ENCODE measurements around the gene RAB27B.
A peak's percentile ranks its signal among the peaks of the same experiment; 100 is the strongest.

The RAB27B gene

GRCh38 chr18:54916507-54916906 lies 88.2 kb downstream of the RAB27B start:
- no peak for DNase-seq

GRCh38 chr18:54918060-54918459 lies 89.8 kb downstream of the RAB27B start:
- no peak for DNase-seq

- DNase-seq: no peak
Observed at GRCh38 chr18:54919412-54919811, 91.1 kb downstream of the RAB27B start.

- DNase-seq: no peak
Observed at GRCh38 chr18:54923339-54923956, 95.2 kb downstream of the RAB27B start.

- peak; percentile 16 for DNase-seq
Observed at GRCh38 chr18:54924948-54925347, 96.7 kb downstream of the RAB27B start.

GRCh38 chr18:54926593-54927325 lies 98.5 kb downstream of the RAB27B start:
- peak; percentile 50 for DNase-seq

GRCh38 chr18:54928236-54928635 lies 100.0 kb downstream of the RAB27B start:
- no peak for DNase-seq

- DNase-seq: no peak
Observed at GRCh38 chr18:54931152-54931551, 102.9 kb downstream of the RAB27B start.

GRCh38 chr18:54932472-54932871 lies 104.2 kb downstream of the RAB27B start:
- DNase-seq: no peak

GRCh38 chr18:54938506-54938905 lies 110.2 kb downstream of the RAB27B start:
- no peak for DNase-seq

GRCh38 chr18:54939361-54939917 lies 111.2 kb downstream of the RAB27B start:
- DNase-seq: no peak

GRCh38 chr18:54942144-54942543 lies 113.9 kb downstream of the RAB27B start:
- no peak for DNase-seq

- no peak for DNase-seq
Observed at GRCh38 chr18:54942569-54942968, 114.3 kb downstream of the RAB27B start.

Data from fibroblast of skin of right quadriceps (primary cell).